ENCODE results near the gene OSBPL1A. TPM values are rescaled to one million over a fixed set of nuclear protein-coding genes. Genes with fewer than 3 reads are reported as not detected.

Gene OSBPL1A
- total and polyA plus RNA-seq, 12 donors = 18.7 to 116 (median 60.0) TPM

DNA sequence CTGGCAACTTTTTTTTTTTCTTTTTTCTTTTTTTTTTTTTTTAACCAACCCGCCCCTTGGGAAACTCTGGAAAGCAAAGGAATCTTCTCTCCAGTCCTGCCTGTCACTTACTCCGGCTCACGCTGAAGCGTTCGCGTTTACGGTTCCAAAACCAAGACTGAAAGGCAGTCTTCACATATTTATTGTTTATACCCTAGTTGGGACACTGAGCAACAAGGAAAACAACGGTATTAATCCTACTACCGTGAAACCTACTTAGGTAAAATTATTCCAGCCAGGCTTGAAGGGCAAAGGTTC lies 125.4 kb downstream of the OSBPL1A start:
- no peaks in the 10 kb centered on the region for H3K27me3 ChIP-seq
- peak overlapping the region; percentile 55 to 94 (median 90) for H3K27ac ChIP-seq
- WGBS, 4 donors = 1 to 11% (median 2%) methylated on average over 9 of the region's 9 CpGs
- H3K4me1 ChIP-seq (replicated peaks in 1 of 2) = peaks cover 5 to 47% of the 10 kb centered on the region in 2 donors
- peak overlapping the region in 2 of 4 donors; percentile 73 to 88 for H3K4me3 ChIP-seq
- intact Hi-C loops (cut with DNase I) = loop anchor here in 1 of 2 donors (5.0 kb wide), 1 partner anchor 95 kb away; no protein-coding TSS in a partner anchor
- no peaks in the 10 kb centered on the region for H3K36me3 ChIP-seq (replicated peaks in 1 of 2)
- no peaks in the 10 kb centered on the region for H3K9me3 ChIP-seq (replicated peaks in 1 of 3)
- TF ChIP-seq POLR2A (IDR thresholded peaks at IDR 0.05) = no peak
- TF ChIP-seq, protein P1, sequence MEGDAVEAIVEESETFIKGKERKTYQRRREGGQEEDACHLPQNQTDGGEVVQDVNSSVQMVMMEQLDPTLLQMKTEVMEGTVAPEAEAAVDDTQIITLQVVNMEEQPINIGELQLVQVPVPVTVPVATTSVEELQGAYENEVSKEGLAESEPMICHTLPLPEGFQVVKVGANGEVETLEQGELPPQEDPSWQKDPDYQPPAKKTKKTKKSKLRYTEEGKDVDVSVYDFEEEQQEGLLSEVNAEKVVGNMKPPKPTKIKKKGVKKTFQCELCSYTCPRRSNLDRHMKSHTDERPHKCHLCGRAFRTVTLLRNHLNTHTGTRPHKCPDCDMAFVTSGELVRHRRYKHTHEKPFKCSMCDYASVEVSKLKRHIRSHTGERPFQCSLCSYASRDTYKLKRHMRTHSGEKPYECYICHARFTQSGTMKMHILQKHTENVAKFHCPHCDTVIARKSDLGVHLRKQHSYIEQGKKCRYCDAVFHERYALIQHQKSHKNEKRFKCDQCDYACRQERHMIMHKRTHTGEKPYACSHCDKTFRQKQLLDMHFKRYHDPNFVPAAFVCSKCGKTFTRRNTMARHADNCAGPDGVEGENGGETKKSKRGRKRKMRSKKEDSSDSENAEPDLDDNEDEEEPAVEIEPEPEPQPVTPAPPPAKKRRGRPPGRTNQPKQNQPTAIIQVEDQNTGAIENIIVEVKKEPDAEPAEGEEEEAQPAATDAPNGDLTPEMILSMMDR (IDR thresholded peaks at IDR 0.05) = peak in 2 of 6 experiments; percentile 21 to 32
- no peak for DNase-seq

DNA sequence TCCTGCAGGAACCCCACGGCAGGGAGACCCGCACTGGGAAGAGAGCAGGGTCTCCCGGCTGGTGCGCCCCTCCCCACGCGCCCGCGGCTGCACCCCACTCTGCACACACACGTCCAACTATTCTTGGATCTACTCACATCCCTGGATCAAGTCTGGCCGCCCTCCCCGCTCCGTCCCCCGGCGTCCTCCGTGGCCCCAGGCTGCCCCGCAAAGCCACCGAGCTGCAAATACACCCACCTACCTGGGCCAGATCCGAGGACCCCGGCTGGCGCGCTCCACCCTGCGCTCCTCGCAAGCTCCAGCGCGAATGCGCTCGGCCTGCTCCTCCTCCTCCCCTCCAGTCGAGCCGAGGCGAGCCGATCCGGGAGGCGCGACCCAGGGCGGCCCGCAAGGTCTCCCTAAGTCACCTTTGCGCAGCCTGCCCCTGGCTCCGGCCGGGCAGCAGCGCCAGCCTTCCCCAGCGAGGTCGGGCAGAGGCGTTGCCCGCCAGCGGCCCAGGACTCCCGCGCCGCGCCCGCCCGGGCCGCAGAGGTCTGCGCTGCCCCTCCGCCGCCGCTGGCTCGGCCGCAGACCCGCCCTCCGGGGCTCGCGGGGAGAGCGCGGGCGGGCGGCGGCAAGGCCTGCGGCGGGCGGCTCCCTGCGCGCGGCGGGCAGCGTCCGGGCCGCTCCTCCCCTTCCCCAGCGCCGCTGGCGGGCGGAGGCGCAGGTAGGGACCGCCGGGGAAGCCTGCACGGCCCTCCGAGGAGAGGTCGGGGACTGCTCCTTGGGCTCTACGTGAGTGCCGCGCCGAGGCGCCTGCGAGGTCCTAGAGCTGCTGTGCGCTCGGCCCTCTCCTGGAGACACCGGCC lies 126.0 kb downstream of the OSBPL1A start:
- H3K36me3 ChIP-seq (replicated peaks in 1 of 2) = no peaks in the 10 kb centered on the region
- intact Hi-C loops (cut with DNase I) = loop anchor here in 1 of 2 donors (5.0 kb wide), 1 partner anchor 94 kb away; no protein-coding TSS in a partner anchor
- TF ChIP-seq, protein P1 (IDR thresholded peaks at IDR 0.05) = peak in 3 of 6 experiments; percentile 21 to 29 (median 26)
- peak in 1 of 2 donors; percentile 74 for TF ChIP-seq POLR2A (IDR thresholded peaks at IDR 0.05)
- H3K4me1 ChIP-seq (replicated peaks in 1 of 2) = peaks cover 5 to 47% of the 10 kb centered on the region in 2 donors
- H3K9me3 ChIP-seq (replicated peaks in 1 of 3) = no peaks in the 10 kb centered on the region
- no peaks in the 10 kb centered on the region for H3K27me3 ChIP-seq
- peak overlapping the region; percentile 46 to 88 (median 72) for H3K4me3 ChIP-seq
- H3K27ac ChIP-seq = peak overlapping the region; percentile 65 to 94 (median 90)
- WGBS, 4 donors = 1 to 3% (median 2%) methylated on average over 29 to 95 of the region's 96 CpGs
- peak; percentile 75 to 83 (median 81) for DNase-seq

DNA sequence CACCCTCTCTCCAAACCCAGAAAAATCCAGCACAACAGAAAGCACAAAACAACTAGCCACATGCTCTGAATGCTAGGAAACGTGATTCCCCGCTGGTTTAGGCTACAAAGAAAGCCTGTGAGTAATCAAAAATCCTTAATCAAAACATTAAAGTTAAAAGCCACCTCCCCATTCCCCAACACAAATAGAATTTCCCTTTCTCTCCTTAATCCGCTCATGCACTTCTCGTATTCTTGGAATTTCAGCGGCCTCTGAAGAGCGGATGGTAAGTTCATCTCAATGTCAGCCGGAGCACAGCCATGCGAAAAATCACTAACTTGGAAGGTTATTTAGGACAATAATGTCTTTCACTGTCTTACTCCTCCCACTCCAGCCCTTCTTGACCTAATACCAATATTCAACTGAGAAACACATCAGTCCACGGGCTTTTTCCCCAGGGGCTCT lies 126.7 kb downstream of the OSBPL1A start:
- WGBS, 4 donors = 6 to 20% (median 9%) methylated on average over 9 of the region's 9 CpGs
- Histone ChIP-seq H3K27me3 (no peaks in the 10 kb centered on the region), H3K4me1 (replicated peaks in 1 of 2) (peaks cover 5 to 46% of the 10 kb centered on the region in 2 donors), H3K9me3 (replicated peaks in 1 of 3) (no peaks in the 10 kb centered on the region), H3K4me3 (peak overlapping the region; percentile 46 to 88 (median 72)), H3K36me3 (replicated peaks in 1 of 2) (no peaks in the 10 kb centered on the region), H3K27ac (peak overlapping the region; percentile 65 to 94 (median 90))
- intact Hi-C loops (cut with DNase I) = loop anchor here in 1 of 2 donors (5.0 kb wide), 1 partner anchor 94 kb away; no protein-coding TSS in a partner anchor
- peak in 3 of 7 donors; percentile 23 to 36 (median 27) for DNase-seq
- TF ChIP-seq POLR2A (IDR thresholded peaks at IDR 0.05) = peak in 1 of 2 donors; percentile 12
- TF ChIP-seq, protein P1 (IDR thresholded peaks at IDR 0.05) = no peak

DNA sequence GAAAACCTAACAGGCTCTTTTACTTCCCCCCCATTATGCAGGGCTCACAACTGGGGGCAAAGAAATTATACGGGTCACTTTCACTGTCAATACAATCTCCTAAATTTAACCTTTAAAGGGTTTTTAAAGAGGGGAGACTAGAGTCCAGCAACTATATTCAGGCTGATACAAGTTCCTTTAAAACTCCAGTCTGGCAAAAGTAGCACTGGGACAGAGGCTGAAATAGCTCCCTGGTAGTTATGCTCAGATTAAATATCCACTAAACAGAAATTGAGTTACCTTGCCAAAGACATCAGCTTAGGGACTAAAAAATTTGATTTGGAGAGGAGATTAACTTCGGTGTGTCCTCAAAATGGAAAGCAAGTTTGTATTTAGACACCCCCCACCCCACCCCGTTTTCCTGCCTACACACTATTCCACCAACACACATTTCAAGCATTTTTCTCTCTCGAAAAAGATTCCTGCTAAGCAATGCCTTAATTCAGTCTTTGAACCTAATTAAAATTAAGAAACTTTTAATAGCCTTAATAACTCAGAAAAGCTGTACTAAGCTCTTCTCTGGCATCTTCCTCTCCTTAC lies 127.2 kb downstream of the OSBPL1A start:
- 18 to 22% (median 19%) methylated on average over 4 of the region's 4 CpGs for WGBS, 4 donors
- TF ChIP-seq POLR2A (IDR thresholded peaks at IDR 0.05) = no peak
- TF ChIP-seq, protein P1 (IDR thresholded peaks at IDR 0.05) = no peak
- Histone ChIP-seq H3K4me3 (peak overlapping the region in 2 of 4 donors; percentile 73 to 88), H3K36me3 (replicated peaks in 1 of 2) (no peaks in the 10 kb centered on the region), H3K9me3 (replicated peaks in 1 of 3) (no peaks in the 10 kb centered on the region), H3K27me3 (no peaks in the 10 kb centered on the region), H3K27ac (peak overlapping the region in 4 of 5 donors; percentile 65 to 94 (median 78)), H3K4me1 (replicated peaks in 1 of 2) (peaks cover 5 to 41% of the 10 kb centered on the region in 2 donors)
- intact Hi-C loops (cut with DNase I) = loop anchor here in 1 of 2 donors (5.0 kb wide), 1 partner anchor 93 kb away; no protein-coding TSS in a partner anchor
- no peak for DNase-seq
